Esophagus muscularis mucosa (tissue), 3 donors: ENCODE measurements around the gene DNAH10.

Experiments
- POLR2A ChIP-seq: fragments of 450-650 bp; IDR thresholded peaks from one replicate; pipeline ENCODE4 v1.6.1; 2017; ENCODE audit warnings: antibody characterized with exemption, moderate library complexity, mild to moderate bottlenecking, low read depth
- POLR2AphosphoS5 ChIP-seq, 2 donors: sonication (generic); formaldehyde crosslinking; IDR thresholded peaks; one replicate each; pipeline ENCODE4 v1.6.1; 2017; ENCODE audit warnings: antibody characterized with exemption in 2 of 2
- TF ChIP-seq, protein P1 (sequence below), 3 experiments: fragments of 200-600 bp in 2 of 3; fragments of 450-650 bp in 1 of 3; sonication (generic) in 2 of 3; IDR thresholded peaks; one replicate each; pipeline ENCODE4 v1.5.1; 2017 to 2019; ENCODE audit warnings: antibody characterized with exemption in 3 of 3, mild to moderate bottlenecking in 2 of 3, moderate library complexity in 1 of 3

DNA sequence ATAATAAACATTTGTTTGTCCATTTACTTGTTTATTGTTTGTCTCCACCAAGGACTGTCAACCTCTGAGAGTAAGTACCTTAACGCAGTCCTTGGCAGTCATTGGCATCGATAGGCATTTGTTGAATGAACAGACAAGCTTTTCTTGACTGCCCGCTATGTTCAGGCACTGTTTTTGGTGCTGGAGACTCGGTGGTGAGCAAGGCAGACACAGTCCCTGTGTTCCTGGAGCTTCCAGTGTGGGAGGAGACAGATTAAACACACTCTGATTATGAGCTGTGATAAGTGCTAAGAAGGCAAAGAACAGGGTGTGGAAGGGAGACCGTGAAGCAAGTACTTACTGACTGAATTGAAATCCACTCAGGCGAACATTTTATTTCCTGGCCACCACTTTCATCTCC, 48.7 kb upstream of the DNAH10 start:
- TF ChIP-seq, protein P1, sequence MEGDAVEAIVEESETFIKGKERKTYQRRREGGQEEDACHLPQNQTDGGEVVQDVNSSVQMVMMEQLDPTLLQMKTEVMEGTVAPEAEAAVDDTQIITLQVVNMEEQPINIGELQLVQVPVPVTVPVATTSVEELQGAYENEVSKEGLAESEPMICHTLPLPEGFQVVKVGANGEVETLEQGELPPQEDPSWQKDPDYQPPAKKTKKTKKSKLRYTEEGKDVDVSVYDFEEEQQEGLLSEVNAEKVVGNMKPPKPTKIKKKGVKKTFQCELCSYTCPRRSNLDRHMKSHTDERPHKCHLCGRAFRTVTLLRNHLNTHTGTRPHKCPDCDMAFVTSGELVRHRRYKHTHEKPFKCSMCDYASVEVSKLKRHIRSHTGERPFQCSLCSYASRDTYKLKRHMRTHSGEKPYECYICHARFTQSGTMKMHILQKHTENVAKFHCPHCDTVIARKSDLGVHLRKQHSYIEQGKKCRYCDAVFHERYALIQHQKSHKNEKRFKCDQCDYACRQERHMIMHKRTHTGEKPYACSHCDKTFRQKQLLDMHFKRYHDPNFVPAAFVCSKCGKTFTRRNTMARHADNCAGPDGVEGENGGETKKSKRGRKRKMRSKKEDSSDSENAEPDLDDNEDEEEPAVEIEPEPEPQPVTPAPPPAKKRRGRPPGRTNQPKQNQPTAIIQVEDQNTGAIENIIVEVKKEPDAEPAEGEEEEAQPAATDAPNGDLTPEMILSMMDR (IDR thresholded peaks at IDR 0.05) = no peak
- TF ChIP-seq POLR2AphosphoS5 (IDR thresholded peaks at IDR 0.05) = no peak
- TF ChIP-seq POLR2A = no peak
